ENCODE measurements around the gene ZNF124. TPM values are rescaled to one million over a fixed set of nuclear protein-coding genes. Genes with fewer than 3 reads are reported as not detected.

Gene ZNF124
- total RNA-seq, 1 donor from 2014 or later = 19.6 TPM

GRCh38 chr1:247212012-247212411, 40.2 kb upstream of the ZNF124 start:
- TF ChIP-seq CTCF (IDR thresholded peaks at IDR 0.05) = no peak
- peaks cover 5% of the 10 kb centered on the region for H3K36me3 Mint-ChIP-seq (ENCODE audit: unreplicated experiment)
- H3K9me3 Mint-ChIP-seq (ENCODE audit: unreplicated experiment) = no peaks in the 10 kb centered on the region
- peaks cover 40% of the 10 kb centered on the region for H3K4me1 Mint-ChIP-seq (ENCODE audit: unreplicated experiment)
- DNase-seq (ENCODE audit: extremely low spot score, unreplicated experiment) = no peak
- H3K27ac Mint-ChIP-seq (ENCODE audit: unreplicated experiment) = no peak overlapping the region
- H3K4me3 Mint-ChIP-seq (ENCODE audit: unreplicated experiment) = no peak overlapping the region
- H3K27me3 Mint-ChIP-seq (ENCODE audit: unreplicated experiment) = peaks cover 30% of the 10 kb centered on the region

GRCh38 chr1:247211339-247211738, 39.5 kb upstream of the ZNF124 start:
- Mint-ChIP-seq H3K4me1 (ENCODE audit: unreplicated experiment) (peaks cover 40% of the 10 kb centered on the region), H3K9me3 (ENCODE audit: unreplicated experiment) (no peaks in the 10 kb centered on the region), H3K27ac (ENCODE audit: unreplicated experiment) (no peak overlapping the region), H3K36me3 (ENCODE audit: unreplicated experiment) (peaks cover 7% of the 10 kb centered on the region), H3K4me3 (ENCODE audit: unreplicated experiment) (no peak overlapping the region), H3K27me3 (ENCODE audit: unreplicated experiment) (peaks cover 24% of the 10 kb centered on the region)
- no peak for TF ChIP-seq CTCF (IDR thresholded peaks at IDR 0.05)
- DNase-seq (ENCODE audit: extremely low spot score, unreplicated experiment) = no peak

- peak overlapping the region; percentile 92 for H3K4me3 Mint-ChIP-seq (ENCODE audit: unreplicated experiment)
- peaks cover 15% of the 10 kb centered on the region for H3K36me3 Mint-ChIP-seq (ENCODE audit: unreplicated experiment)
- H3K4me1 Mint-ChIP-seq (ENCODE audit: unreplicated experiment) = peaks cover 40% of the 10 kb centered on the region
- no peak for TF ChIP-seq CTCF (IDR thresholded peaks at IDR 0.05)
- peak overlapping the region; percentile 90 for H3K27ac Mint-ChIP-seq (ENCODE audit: unreplicated experiment)
- peak; percentile 97 for DNase-seq (ENCODE audit: extremely low spot score, unreplicated experiment)
- peaks cover 17% of the 10 kb centered on the region for H3K27me3 Mint-ChIP-seq (ENCODE audit: unreplicated experiment)
- no peaks in the 10 kb centered on the region for H3K9me3 Mint-ChIP-seq (ENCODE audit: unreplicated experiment)
Observed at GRCh38 chr1:247210376-247211117, 38.7 kb upstream of the ZNF124 start.

DNA sequence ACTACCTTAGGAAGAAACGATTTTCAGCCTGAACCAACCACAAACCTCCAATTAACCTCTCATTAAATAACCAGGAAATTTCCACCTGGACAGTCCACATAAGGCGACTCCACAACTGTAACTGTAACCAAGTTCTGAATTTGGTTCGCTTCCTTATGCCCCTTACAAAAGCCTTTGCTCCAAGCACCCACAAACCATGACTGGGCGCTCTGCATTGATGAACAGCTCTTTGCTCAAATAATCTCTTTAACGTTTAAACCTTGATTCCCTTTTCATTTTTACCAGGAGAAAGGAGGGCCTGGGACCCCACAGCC, 38.2 kb upstream of the ZNF124 start:
- H3K36me3 Mint-ChIP-seq (ENCODE audit: unreplicated experiment) = peaks cover 15% of the 10 kb centered on the region
- no peaks in the 10 kb centered on the region for H3K9me3 Mint-ChIP-seq (ENCODE audit: unreplicated experiment)
- no peak for DNase-seq (ENCODE audit: extremely low spot score, unreplicated experiment)
- H3K4me1 Mint-ChIP-seq (ENCODE audit: unreplicated experiment) = peaks cover 40% of the 10 kb centered on the region
- peak overlapping the region; percentile 92 for H3K4me3 Mint-ChIP-seq (ENCODE audit: unreplicated experiment)
- peaks cover 13% of the 10 kb centered on the region for H3K27me3 Mint-ChIP-seq (ENCODE audit: unreplicated experiment)
- H3K27ac Mint-ChIP-seq (ENCODE audit: unreplicated experiment) = peak overlapping the region; percentile 65
- TF ChIP-seq CTCF (IDR thresholded peaks at IDR 0.05) = no peak

DNA sequence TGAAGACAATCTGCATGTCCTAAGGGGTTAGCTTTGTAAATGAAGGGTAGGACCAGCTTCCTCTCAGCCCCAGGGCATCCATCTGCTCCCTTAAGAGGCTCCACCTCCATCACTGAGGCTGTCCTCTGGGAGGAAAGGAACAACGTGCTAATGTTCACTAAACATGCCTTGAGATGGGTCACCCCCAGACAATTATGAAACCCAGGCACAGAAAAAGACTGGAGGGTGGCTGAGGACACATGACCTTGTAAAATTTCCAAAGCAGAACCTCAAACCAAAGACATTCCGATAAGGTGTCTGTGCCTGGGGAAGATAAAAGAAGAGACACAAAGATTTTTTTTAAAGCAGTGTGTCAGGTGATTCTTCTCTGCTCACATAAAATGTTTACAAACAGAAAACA, 37.6 kb upstream of the ZNF124 start:
- peaks cover 40% of the 10 kb centered on the region for H3K4me1 Mint-ChIP-seq (ENCODE audit: unreplicated experiment)
- H3K27me3 Mint-ChIP-seq (ENCODE audit: unreplicated experiment) = peaks cover 7% of the 10 kb centered on the region
- peak overlapping the region; percentile 65 for H3K27ac Mint-ChIP-seq (ENCODE audit: unreplicated experiment)
- peak overlapping the region; percentile 92 for H3K4me3 Mint-ChIP-seq (ENCODE audit: unreplicated experiment)
- peaks cover 15% of the 10 kb centered on the region for H3K36me3 Mint-ChIP-seq (ENCODE audit: unreplicated experiment)
- no peak for DNase-seq (ENCODE audit: extremely low spot score, unreplicated experiment)
- H3K9me3 Mint-ChIP-seq (ENCODE audit: unreplicated experiment) = no peaks in the 10 kb centered on the region
- TF ChIP-seq CTCF (IDR thresholded peaks at IDR 0.05) = no peak
